Fibroblast of upper back skin (primary cell): ENCODE measurements around the gene CDC37.
A peak's percentile ranks its signal among the peaks of the same experiment; 100 is the strongest.
"Not testable (repeated sequence)": the region's sequence is repeated elsewhere in the genome, so short reads cannot be mapped to it uniquely, and the experiment has no call there.

Source experiments
- DNase-seq: peaks from one replicate; pipeline ENCODE4 v3.0.0-alpha.2; 2013

The CDC37 gene

DNA sequence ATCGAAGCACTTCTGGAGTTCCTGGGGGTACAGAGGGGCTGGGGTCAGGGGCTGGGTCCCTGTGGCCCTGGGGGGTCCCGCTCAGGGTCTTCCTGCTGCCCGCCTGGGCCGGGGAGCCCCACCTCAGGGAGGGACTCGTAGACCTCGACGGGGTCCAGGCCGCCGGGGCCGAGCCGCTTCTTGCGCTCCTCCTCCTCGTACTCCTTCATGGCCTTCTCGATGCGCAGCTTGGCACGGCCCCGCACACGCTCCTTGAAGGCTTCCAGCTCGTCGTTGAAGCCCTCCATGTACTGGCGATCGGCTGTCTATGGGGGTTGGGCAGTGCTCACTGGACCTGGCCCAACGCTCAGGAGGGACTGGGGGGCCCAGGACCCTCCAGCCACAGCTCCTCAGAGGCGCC, 10.2 kb downstream of the CDC37 start:
- no peak for DNase-seq

DNA sequence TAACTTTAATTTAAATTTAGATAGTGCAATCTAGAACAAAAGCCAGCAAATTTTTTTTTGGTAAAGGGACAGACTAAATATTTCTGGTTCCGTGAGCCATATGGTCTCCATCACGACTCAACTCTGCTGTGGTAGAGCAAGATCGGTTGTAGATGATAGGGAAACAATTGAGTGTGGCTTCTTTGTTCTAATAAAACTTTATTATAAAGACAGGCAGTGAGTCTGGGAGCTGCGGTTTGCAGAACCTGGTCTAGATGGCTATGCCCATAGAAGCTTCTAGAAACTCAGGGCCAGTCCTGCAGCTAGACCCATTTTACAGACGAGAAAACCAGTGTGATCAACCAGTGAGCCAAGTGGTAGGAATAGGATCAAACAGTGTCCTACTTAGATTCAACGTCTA, 11.2 kb downstream of the CDC37 start:
- no peak for DNase-seq

DNA sequence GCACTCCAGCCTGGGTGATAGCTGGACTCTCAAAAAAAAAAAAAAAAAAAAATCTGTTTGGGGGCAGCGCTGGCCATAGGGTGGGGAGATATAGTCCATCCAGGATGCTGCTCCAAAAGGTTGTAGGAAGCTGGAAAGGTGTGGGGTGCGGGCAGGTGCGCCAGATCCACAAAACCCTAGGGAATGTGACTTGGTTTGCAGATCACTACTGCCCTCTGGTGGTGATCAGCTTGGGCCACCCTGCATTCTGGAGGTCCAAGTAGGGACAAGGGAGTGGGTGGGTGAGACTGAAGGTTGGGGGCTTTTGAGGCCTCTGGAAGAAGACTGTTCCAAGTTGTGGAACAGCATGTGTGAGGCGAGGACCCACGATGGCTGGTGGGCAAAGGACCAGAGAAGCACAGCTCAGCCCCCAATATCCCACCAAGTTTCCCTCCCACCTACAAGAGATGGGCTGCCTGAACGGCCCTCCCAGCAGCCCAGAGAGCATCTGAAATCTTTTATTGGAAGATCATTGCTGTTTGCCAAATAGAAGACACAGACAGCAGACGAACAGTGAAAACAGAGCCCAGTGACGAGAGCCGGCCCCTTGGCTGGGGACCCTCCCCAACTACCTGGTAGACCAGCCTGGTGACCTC, 12.6 kb downstream of the CDC37 start:
- peak; percentile 56 for DNase-seq

DNA sequence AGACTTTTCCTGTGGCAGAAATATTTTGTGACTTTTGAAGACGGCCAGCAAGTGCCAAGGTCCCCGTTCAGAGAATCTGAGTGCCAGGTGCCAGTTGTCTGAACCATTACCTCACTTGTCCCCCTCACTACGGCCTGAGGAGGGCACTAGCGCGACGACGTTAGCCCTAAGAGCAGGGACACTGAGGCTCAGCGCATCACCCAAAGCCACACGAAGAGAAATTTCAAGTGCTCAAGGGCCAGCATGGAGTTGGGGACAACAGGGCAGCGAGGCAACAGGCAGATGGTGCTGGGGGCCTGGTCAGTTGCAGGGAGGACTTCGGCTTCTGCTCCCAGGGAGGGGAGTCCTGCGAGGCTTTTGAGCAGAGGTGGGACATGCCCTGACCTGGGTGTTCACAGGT, 13.5 kb downstream of the CDC37 start:
- no peak for DNase-seq

DNA sequence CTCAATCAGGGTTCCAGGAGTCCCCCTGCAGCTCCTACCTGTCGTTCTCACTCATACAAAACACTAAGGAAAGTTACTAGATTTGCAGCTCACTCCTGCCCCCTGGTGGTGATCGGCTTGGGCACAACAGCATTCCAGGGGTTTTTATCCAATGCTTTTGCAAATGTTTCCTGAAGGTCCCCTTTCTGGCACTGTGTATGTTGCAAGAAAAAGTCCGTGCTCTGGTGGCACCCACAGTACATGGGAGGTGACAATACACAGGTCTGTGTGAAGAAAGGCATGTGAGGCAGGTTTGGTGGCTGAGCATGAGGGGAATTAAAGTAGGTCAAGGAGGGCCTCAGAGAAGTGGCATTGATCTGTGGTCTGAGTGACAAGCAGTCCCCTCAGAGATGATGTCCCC, 14.4 kb downstream of the CDC37 start:
- peak; percentile 73 for DNase-seq

DNA sequence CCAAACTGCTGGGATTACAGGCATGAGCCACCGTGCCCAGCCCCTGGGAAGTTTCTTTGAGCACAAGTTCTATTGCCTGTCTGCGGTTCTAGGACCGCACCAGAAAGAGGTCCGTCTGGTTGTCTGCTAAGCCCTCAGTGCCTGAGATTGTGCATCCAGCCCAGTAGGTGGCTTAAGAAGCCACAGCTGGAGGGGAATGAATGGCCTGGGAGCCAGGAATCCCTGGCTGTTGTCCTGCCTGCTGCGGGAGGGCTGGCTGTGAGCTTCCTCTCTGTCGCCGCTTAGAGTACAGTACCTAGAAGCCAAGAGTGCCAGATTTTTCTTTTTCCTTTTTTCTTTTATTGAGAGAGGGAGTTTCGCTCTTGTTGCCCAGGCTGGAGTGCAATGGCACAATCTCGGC, 18.8 kb downstream of the CDC37 start:
- DNase-seq = no peak

DNA sequence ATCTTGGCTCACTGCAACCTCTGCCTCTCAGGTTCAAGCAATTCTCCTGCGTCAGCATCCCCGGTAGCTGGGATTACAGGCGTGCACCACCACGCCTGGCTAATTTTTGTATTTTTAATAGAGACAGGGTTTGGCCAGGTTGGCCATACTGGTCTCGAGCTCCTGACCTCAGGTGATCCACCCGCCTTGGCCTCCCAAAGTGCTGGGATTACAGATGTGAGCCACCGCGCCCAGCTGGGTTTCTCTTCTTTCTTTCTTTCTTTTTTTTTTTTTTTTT, 20.2 kb downstream of the CDC37 start:
- not testable (repeated sequence) for DNase-seq

DNA sequence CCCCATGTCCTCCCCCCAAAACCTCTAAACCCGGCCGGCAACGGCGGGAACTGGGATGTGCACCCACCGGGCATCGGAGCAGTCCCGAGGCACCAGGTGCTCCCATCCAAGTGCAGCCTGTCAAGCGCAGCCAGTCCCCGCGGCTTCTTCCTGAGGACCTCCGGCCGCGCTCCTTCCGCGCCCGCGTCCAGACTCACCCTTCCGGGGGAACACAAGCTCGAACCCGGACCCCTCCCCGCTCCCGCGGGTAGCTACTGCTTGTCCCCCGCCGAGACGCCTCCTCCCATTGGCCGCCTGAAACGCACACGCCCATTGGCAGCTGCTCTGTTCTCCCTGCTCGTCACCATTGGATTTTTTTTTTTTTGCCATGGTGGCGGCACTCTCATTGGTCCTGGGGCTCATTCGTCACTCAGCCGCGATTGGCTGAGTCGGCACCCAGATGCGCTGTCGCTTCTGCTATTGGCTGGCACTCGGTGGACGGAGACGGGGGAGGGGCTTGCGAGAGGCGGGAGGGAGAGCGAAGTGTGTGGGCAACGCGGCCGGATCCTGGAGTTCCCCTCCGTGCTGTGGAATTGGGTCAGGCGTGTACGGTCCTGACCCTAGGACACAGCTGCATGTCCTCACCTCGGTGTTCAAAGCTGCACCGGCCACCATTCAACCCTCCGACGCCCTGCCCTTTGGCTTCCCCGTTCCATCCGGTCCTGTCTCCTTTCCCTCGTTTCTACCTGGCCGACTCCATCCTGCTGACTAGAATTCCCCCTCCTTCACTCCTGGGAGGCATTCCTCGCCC, 22.8 kb downstream of the CDC37 start, which contains the start of gene TYK2:
Gene TYK2, minus strand, starts transcription at position 260 of the 790 bp plus-strand sequence. CDS start 2,166 bp downstream, outside the sequence.
- DNase-seq = peak; percentile 99

DNA sequence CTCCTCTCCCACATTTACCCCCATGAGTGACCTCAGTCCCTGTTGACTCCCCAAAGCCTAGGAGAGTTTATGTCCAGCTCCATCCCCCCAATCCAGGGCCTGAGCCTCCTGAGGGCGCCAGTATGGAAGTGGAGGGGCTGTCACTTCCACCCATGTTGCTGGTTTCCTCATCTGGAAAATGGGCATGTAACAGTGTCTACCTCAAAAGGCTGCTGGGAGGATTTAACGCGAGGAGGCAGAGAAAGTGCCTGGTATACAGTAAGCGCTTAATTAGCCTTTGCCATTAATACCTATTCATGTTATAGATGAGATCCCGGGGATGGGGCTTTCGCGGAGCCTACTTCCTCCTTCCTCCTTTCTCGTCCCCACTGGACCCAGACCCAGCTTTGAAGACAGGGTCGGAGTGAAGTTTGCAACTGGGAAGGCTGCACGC, 23.4 kb downstream of the CDC37 start:
- DNase-seq = no peak

DNA sequence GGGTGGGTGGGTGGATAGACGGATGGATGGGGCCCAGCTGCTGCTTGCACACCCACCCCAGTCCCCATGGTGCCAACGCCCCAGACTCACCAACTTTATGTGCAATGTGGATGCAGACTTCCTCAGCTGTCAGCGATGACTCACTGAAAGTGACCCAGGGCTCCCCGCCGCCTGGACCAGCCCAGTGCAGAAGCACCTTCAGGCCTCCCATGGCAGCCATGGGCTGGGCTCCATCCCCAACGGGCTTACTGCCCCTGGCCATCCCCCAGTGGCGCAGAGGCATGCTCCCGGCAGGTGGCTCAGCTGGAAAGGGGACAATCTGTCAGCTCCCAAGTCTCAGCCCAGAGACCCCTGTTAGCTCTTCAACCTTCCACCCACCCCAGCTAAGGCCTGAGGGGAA, 25.2 kb downstream of the CDC37 start:
- DNase-seq = no peak

DNA sequence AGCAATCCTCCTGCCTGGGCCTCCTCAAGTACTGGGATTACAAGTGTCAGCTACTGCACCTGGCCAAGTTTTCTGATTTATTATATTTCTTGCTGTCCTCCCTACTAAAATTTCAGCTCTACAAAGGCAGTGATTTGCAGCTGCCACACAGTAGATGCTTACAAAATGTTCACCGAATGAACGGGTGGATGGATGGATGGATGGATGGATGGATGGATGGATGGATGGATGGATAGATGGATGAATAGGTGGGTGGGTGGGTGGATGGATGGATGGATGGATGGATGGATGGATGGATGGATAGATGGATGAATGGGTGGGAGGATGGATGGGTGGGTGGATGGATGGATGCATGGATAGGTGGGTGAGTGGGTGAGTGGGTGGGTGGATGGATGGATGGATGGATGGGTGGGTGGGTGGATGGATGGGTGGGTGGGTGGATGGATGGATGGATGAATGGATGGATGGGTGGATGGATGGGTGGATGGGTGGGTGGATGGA, 26.2 kb downstream of the CDC37 start:
- not testable (repeated sequence) for DNase-seq

DNA sequence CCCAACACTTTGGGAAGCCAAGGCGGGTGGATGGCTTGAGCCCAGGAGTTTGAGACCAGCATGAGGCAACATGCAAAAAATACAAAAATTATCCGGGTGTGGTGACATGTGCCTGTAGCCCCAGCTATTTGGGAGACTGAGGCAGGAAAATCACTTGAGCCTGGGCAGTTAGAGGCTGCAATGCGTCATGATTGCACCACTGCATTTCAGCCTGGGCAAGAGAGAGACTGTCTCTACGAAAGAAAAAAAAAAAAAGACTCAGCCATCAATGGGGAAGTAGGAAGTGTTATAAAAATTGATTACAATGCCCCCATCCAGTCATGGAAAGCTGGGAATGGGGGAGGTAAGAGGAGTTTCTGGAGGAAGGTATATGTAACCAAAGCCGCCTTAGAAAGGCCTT, 28.4 kb downstream of the CDC37 start:
- DNase-seq = no peak

DNA sequence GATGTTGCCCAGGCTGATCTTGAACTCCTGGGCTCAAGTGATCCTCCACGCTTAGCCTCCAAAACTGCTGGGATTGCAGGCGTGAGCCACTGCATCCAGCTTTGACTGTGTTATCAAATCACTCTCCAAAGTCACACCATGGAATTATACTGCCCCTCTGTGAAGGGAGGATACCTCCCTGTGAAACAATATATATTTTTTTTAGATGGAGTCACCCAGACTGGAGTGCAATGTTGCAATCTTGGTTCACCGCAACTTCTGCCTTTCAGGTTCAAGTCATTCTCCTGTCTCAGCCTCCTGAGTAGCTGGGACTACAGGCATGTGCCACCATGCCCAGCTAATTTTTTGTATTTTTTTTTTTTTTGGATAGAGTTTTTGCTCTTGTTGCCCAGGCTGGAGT, 30.7 kb downstream of the CDC37 start:
- no peak for DNase-seq

DNA sequence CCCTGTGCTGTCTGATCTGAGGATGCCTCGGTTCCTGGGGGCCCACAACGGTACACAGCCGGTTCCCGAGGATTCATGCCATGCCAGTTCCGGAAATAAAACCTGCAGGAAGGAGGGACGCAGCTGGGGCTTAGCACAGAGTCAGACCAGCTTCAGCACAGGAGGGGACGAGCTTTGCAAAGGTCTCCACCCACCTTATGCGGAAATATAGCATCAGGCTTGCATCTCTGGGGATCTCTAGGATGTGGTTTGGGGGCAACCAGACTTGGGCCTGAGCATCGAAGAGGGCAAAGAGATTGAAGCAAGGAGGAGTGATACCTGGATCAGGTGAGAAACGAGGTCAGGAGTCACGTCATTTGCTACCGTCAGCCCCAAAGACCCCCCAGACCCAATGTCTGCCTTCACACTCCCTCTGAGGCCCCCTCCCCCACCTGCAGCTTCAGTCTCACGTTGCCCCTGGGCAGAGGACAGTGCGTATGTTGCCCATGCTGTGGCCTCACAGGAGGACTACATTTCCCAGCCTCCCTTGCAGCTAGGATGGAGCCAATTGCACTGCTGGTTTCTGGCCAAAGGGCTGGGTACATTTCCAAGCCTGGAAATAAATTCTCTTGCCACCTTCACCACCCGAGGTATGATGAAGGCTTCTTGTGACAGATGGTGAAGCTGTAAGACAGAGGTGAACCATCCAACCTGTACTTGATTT, 35.1 kb downstream of the CDC37 start:
- DNase-seq = no peak

DNA sequence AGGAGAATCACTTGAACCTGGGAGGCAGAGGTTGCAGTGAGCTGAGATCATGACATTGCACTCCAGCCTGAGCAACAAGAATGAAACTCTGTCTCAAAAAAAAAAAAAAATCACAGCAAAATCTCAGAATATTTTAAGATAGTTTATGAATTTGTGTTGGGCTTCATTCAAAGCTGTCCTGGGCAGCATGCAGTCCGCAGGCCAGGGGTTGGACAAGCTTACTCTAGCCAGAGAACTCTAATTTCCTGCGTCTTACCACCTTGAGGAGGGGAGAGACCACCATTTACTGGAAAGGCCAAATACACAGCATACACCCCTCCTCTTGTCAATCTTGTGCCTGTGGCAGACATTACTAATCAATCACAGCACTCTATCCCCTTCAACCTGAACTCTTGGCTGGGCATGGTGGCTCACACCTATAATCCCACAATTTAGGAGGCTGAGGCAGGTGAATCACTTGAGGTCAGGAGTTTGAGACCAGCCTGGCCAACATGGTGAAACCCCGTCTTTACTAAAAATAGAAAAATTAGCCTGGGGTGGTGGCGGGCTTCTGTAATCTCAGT, 36.3 kb downstream of the CDC37 start:
- not testable (repeated sequence) for DNase-seq

DNA sequence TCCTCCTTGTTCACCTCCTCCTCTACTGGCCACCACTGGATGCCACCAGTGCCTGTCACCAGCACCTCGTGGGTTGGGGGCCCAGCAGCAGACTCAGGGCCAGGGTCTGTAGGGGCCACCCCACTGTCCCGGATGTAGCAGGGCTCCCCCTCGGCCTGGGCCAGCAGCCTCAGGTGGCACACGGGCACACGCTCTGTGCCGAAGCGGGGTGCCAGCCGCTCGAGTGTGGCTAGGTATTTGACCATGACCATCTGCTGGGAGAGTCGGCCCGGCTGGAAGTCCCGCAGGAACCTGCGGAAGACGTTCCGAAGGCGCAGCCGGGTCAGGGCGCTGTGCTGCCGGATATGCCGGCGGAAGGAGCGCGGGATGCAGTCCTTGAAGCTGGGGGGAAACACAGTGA, 37.8 kb downstream of the CDC37 start:
- DNase-seq = no peak

DNA sequence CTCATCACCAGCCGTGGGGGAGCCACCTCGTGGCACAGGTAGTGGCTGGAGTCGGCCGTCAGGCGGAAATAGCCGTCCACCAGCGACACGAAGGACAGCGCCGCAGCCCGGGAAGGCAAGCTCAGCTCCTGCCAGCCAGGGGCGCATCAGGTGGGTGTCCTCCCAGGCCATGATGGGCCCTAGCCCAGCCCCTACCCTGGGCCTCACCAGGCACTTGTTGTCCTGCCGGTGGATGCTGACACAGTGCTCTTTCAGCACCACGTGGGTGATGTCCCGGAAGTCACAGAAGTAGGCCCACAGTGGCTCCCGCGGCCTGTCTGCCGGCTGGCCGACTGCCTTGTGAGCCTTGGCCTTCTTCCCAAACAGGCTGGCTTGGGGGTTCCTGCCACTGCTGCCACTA, 38.7 kb downstream of the CDC37 start:
- DNase-seq = no peak

DNA sequence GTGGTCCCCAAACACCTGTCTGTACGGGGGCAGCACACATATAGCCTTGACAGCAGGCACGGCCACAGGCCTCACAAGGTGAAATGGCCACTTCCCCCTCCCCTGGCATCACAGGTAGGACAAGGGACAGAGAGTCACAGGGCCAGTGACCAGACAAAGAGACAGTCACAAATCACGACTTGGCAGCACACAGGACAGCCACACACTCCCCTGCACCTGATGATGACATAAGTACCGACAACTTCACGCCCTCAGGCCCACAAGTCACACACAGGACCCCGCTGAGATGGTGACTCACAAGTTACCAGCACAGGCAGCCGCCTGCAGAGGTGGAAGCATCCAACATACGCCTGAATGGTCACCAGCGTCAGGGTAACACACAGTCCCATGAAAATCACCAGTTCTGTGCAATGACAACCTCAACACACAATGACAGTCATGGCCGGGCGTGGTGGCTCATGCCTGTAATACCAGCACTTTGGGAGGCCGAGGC, 39.5 kb downstream of the CDC37 start:
- no peak for DNase-seq

DNA sequence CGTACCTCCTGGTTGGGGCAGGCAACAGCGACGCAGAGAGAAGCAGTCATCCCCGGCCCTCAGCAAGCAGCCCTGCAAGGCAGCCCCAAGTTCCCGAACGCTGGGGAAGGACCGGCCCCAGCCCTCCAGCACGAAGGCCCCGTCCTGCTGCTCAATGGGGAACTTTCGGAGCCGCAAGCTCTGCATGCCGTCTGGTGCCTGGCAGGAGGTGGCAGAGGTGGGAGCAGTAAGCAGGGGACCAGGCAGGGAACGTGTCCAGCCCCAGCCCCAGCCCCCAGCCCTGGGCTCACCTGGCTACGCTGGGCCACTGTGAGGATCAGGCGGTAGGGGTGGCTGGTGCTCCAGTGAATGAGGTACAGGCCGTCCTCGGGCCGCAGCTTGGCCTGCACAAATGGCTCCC, 41.1 kb downstream of the CDC37 start:
- no peak for DNase-seq

DNA sequence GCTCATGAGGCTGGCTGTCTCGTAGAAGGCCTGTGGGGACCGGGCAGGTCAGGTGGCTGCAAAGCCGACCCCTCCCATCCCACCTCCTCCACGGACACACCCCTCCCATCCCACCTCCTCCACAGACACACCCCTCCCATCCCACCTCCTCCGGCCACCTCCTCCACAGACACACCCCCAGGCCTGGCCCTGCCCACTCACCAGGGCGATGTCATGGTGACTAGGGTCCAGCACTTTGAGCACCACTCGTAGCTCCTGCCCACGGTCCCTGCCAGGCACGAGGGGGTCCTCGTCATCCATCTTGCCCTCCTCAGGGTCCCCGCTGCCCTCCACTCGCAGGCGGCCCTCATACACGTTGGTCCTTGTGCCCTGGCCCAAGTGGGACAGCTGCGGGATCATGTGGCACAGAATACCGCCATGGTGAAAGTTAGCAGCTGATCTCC, 41.8 kb downstream of the CDC37 start:
- no peak for DNase-seq

DNA sequence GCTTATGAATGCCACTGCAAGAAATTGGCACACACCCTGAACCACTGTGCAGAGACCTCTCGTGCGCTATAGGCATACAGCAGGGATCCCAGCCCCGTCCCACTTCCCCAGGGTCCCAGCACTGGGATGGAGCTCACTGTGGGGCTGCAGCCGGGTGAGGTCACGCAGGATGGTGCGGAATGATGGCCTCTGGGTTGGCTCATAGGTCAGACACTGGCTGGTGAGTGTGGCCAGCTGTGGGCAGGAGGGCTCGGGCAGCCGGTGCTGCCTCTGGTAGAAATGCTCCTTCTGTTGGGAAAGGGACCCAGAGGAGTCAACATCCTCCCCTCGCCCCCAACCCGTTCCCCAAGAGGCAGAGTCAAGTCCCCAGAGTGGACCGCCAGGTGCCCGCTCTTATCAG, 46.9 kb downstream of the CDC37 start:
- DNase-seq = no peak

DNA sequence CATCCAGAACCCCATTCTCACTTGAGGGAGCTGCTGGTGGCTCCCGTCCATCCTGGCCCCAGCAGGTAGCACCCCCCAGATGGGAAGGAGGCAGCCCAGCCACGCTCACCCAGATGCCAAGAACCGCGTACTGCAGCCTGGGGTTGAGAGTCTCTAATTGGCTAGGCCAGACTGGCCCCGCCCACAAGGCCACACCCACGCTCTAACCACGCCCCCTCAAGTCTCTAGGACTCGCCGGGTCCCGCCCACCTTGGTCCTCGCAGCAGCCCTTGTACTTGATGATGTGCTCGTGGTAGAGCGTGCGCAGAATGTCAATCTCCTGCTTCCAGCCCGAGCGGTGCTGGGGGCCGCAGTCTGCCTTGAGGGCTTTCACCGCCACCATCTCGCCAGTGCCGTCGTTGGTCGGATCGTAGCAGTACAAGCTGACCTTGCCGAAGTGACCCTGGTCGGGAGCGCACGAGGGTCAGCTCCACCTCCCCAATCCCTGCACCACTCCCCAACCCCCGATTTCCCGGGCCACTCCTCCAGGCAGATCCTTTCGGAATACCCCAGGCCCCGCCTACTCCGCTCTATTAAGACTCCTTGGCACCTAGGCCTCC, 49.5 kb downstream of the CDC37 start:
- peak; percentile 24 for DNase-seq
